Limb (tissue), 2 donors: ENCODE results near the gene CPTP.

Source experiments
- DNase-seq, 2 donors: peaks; one replicate each; pipeline ENCODE4 v3.0.0-alpha.2; 2016; ENCODE audit errors: extremely low spot score in 2 of 2

Gene CPTP

DNA sequence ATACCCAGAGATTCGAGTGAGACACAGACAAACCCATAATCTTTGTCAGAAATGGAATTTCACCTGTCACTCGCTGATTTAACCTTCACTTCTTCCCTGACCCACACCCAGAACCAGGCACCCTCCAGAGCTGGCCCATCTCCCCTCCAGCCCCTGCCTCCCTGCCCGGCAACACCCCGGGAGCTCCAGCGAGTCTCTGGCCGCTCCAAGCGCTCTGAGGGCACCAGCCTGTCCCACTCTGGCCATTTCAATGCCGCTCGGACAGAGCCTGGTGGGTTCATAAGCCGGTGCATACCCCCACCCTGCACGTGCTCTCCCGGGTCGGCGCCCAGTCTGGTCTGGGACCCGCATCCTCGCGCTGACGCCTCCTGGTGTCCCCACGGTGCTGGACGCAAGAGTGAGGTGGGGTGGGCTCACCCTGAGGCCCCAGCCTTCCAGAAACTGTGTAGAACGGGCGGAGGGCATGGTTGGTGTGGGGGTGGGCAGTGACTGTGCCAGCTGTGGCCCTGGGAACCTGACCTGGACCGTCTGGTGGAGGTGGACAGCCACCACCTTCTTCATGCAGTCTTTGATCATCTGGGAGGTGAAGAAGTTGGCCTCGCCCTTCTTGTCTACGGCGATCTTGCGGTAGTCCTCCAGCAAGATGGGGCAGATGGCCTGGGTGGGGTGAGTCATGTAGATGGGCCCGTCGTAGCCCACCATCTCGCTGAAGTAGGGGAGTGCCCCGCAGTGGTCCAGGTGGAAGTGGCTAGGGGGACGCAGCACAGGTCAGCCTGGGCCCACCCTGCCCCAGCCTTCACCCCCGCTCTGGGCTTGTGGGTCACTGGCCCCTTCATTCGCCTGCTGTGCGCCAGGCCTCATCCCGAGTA is 5.6 kb upstream of the CPTP start:
- no peak for DNase-seq

DNA sequence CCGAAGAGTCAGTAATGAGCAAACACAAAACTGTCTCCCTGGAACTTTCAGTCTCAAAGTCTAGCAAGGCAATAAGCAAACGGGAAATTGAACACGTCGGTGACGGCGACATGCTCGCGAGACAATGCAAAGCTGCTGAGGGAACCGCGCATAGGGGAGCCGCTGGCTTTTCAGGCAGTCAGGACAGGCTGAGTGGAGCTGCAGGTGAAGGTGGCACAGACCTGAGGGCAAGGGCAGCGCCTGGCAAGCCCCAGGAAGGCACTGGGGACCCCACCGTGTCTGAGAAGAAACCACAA is 5.0 kb upstream of the CPTP start:
- DNase-seq, result no peak

DNA sequence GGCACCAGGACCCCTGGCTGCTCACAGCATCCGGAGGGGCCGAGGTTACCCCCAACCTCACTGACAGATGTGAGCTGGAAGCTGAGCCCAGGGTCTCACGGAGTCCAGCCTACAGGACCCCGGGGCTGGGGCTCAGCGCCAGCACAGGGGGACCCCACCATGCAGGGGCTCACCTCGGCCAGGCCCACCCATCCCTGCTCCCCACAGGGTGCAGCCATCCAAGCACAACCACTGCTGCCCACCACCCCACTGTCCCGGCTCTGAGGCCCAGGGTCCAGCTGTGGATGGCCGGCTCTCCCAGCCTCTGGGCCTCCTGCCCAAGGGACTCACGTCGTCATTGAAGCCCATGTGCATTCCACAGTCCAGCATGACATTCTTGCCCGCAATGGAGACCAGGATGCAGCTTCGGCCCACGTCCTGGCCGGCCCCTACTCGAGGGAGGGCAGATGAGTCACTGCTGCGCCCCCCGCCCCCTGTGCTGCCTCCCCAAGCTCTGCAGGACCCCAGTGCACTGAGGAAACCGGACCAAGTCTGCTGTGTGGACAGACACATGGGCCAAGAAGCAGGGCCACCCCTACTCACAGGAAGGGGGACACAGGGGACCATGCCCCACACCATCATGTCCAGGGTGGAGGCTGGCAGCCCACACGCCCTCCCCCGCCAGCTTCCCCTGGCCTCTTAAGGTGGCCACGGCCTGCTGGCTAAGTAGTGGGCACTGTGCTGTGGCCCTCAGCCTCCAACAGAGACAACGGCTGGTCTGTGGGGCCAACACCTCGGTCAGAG is 3.7 kb upstream of the CPTP start:
- no peak for DNase-seq

DNA sequence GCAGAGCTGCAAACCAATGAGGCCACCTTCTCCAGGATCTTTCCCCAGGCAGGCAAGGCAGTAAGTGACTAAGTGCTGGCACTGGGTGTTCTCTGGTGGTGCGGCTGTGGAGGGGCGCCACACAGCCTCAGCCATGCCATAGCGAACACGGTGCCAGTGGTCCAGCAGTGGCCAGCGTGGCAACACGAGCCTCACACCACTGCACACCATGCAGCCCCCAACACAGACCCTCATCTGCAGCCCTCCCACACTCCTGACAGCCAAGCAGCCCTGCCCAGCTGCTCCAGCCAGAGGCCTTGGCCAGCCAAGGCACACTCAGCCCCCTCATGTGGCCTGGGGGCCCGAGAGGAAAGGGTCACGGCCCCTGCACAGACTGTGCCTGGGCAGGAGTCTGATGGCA is 3.1 kb upstream of the CPTP start:
- no peak for DNase-seq

DNA sequence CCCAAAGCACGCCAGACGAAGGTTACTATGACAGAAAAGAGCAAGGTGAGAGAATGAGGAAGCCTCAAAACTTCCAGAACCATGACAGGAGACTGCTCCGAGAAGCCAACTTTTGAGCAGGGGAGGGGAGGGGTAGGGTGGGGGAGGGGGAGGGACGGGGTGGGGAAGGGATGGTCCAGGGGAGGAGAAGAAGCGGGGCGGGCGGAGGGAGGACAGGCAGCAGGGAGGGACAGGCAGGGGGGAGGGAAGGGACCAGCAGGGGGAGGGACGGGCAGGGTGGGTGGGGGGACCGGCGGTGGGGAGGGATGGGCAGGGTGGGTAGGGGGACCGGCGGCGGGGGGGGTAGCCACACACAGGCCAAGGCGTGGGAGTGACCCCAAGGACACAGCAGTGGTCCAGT is 2.2 kb upstream of the CPTP start:
- no peak for DNase-seq

DNA sequence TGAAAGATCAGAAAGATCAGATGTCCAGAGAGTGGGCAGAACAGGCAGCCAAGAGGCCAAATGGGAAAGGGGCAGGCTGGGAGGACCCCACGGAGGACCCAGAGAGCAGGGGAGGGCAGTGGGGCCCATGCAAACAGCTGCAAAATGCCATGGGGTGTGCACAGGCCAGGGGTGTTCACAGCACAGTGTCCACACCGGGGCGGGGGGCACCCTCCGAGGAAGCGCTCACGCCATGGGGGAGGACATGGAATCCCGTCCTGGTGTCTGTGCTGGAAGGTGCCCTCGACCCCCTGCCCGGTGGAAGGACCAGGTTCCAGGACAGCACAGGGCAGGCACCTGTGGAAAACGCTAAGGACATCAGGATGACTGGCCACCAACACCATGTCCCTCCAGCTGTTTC is 1.6 kb upstream of the CPTP start:
- DNase-seq, result no peak

DNA sequence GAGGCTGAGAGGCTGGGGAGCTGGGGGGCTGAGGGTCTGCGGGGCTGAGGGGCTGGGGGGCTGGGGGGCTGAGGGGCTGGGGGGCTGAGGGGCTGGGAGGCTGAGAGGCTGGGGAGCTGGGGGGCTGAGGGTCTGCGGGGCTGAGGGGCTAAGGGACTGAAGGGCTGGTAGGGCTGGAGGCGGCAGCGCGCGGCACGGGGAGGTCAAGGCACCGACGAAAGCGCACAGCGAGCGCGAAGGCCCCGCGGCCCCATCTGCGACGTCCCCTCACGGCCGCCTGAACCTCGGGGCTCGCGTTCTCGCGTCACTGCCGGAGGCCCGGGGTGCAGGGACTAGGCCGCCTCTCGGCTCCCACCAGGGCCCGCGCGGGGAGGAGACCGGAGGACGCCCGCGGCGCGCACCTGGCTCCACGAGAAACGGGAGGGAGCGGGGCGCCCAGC is 498 bp upstream of the CPTP start:
- DNase-seq, result no peak

DNA sequence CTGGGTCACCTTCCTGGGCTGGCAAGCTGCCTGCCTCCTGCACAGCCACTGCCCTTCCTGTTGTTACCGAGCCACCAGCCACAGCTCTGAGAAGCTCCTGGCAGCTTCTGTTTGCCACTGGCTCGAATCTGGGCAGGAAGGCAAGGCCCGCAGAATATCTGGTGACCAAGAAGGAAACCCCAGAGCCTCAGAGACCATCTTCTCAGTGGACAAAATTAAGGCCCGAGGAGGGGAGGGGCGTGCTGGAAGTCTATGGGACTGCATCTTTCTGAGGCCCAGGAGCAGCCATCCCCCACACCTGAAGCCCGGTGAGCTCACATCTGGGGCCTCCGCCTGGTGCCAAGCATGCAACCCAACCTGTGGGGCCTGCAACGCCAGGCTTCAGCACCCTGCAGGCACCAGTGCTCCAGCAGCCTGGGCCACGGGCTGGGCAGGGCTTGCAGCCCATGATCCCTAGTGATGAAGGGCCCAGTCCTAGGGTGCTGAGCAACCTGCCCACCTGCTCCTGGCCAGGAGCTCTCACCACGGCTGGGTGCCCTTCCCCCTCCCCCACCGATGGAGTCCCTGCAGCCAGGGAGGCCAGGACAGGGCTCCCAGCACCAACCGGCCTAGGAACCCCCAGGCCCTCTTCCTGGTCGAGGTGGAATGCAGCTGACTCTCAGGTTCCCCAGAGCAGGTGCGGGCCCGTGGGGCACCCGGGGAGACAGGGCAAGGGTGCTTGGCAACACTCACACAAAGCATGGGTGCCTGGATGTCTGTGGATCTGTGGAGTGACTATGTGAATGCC is 879 bp downstream of the CPTP start:
- no peak for DNase-seq

DNA sequence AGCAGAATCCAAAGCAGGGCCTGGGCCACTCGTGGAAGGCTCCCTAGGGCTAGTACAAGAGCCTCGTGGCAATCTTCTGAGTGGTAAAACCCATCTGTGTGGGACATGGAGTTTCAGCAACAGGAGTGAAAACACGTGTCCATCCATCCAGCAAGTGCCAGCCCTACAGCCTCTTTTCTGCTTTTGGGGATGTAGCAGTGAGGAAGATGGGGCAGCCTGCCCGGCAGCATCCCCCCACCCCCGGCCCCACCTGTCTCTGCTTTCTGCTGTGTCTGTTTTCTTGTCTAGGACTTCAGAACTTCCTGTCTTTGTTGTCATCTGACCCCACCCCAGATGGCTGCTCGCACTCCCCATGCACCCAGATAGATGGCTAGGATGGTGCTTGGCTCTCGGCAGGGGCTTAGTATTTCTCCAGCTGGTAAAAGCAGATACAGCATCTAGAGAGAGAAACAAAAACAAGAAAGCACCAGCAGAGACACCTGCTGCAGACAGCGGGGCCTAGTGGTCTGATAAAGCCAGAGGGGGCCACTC is 1.5 kb downstream of the CPTP start:
- no peak for DNase-seq

DNA sequence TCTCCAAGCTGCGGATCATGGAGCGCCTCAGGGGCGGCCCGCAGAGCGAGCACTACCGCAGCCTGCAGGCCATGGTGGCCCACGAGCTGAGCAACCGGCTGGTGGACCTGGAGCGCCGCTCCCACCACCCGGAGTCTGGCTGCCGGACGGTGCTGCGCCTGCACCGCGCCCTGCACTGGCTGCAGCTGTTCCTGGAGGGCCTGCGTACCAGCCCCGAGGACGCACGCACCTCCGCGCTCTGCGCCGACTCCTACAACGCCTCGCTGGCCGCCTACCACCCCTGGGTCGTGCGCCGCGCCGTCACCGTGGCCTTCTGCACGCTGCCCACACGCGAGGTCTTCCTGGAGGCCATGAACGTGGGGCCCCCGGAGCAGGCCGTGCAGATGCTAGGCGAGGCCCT is 2.7 kb downstream of the CPTP start:
- DNase-seq, result no peak

DNA sequence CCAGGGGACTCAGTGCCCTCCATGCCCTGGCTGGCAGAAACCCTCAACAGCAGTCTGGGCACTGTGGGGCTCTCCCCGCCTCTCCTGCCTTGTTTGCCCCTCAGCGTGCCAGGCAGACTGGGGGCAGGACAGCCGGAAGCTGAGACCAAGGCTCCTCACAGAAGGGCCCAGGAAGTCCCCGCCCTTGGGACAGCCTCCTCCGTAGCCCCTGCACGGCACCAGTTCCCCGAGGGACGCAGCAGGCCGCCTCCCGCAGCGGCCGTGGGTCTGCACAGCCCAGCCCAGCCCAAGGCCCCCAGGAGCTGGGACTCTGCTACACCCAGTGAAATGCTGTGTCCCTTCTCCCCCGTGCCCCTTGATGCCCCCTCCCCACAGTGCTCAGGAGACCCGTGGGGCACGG is 3.7 kb downstream of the CPTP start:
- no peak for DNase-seq

DNA sequence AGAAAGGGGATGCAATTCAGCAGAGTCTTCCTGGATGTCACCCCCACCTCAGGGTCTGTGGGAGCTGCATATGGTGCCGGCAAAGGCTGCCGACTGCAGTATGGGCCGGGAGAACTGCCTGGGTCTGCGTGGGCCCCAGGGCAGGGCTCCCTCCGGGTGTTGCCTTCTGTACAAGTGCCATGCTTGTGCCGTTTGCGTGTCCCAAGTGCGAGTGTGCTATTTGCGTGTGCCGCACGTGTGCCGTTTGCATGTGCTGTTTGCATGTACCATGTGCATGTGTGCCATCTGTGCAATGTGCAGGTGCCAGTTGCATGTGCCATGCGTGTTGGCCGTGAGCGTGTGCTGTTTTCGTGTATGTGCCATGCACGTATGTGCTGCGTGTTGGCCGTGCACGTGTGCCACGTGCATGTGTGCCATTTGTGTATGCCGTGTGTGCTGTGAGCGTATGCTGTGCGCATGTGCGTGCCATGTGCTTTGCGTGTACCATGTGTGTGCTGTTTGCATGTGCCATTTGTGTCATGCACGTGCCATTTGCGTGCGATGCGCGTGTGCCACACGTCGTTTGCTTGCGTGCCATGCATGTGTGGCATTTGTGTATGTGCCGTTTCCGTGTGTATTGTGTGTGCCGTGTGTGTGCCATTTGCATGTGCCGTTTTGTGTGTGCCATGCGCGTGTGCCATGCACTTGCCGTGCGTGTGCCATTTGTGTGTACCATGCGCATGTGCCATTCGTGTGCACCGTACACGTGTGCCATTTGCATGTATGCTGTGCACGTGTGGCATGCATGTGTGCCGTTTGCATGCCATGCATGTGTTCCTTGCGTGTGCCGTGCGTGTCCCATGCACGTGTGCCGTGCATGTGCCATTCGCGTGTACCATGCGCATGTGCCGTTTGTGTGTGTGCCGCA is 5.0 kb downstream of the CPTP start:
- no peak for DNase-seq

DNA sequence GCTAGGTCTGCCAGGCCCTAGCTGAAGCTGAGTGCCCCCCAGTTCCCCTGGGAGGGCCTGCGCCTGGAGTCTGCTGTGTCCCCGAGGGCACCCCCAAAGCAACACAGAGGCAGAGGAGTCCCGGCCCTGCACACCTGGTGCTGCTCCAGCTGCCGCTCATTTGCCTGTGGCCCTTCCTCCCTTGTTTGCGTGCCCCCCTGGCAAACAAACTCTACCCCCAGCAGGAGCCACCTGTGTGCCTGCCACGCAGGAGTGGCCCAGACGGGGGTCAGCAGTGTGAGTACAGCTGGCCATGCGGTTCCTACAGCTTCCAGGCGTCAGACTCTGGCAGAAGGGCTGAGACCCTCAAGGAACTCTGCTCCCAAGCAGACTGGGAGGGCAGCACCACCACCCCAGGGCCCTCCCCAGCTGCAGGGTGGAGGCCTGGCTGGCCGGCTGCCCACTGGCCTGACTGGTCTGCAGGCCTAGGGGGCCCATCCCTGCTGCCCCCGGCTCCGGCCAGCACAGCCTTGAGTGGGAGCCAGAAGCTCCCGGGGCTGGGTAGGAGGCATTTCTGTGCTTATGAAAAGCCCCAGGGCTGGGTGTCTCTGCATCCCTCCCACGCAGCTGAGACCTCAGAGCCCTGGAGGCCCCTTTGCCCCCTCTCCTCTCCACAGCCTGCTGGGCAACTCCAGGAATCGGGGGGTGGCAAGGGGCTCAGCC is 5.9 kb downstream of the CPTP start:
- no peak for DNase-seq

DNA sequence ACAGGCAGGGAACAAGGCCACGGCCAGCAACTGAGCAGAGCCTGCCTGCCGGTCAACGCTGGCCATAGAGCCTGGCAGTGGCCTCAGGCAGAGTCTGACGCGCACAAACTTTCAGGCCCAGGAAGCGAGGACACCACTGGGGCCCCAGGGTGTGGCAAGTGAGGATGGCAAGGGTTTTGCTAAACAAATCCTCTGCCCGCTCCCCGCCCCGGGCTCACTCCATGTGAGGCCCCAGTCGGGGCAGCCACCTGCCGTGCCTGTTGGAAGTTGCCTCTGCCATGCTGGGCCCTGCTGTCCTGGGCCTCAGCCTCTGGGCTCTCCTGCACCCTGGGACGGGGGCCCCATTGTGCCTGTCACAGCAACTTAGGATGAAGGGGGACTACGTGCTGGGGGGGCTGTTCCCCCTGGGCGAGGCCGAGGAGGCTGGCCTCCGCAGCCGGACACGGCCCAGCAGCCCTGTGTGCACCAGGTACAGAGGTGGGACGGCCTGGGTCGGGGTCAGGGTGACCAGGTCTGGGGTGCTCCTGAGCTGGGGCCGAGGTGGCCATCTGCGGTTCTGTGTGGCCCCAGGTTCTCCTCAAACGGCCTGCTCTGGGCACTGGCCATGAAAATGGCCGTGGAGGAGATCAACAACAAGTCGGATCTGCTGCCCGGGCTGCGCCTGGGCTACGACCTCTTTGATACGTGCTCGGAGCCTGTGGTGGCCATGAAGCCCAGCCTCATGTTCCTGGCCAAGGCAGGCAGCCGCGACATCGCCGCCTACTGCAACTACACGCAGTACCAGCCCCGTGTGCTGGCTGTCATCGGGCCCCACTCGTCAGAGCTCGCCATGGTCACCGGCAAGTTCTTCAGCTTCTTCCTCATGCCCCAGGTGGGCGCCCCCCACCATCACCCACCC is 6.7 kb downstream of the CPTP start, which contains the start of gene TAS1R3:
Gene TAS1R3, plus strand, starts transcription at position 213 of the 898 bp plus-strand sequence. Its CDS starts 66 bp downstream, at position 279.
- no peak for DNase-seq

DNA sequence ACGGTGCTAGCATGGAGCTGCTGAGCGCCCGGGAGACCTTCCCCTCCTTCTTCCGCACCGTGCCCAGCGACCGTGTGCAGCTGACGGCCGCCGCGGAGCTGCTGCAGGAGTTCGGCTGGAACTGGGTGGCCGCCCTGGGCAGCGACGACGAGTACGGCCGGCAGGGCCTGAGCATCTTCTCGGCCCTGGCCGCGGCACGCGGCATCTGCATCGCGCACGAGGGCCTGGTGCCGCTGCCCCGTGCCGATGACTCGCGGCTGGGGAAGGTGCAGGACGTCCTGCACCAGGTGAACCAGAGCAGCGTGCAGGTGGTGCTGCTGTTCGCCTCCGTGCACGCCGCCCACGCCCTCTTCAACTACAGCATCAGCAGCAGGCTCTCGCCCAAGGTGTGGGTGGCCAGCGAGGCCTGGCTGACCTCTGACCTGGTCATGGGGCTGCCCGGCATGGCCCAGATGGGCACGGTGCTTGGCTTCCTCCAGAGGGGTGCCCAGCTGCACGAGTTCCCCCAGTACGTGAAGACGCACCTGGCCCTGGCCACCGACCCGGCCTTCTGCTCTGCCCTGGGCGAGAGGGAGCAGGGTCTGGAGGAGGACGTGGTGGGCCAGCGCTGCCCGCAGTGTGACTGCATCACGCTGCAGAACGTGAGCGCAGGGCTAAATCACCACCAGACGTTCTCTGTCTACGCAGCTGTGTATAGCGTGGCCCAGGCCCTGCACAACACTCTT is 7.6 kb downstream of the CPTP start:
- no peak for DNase-seq

DNA sequence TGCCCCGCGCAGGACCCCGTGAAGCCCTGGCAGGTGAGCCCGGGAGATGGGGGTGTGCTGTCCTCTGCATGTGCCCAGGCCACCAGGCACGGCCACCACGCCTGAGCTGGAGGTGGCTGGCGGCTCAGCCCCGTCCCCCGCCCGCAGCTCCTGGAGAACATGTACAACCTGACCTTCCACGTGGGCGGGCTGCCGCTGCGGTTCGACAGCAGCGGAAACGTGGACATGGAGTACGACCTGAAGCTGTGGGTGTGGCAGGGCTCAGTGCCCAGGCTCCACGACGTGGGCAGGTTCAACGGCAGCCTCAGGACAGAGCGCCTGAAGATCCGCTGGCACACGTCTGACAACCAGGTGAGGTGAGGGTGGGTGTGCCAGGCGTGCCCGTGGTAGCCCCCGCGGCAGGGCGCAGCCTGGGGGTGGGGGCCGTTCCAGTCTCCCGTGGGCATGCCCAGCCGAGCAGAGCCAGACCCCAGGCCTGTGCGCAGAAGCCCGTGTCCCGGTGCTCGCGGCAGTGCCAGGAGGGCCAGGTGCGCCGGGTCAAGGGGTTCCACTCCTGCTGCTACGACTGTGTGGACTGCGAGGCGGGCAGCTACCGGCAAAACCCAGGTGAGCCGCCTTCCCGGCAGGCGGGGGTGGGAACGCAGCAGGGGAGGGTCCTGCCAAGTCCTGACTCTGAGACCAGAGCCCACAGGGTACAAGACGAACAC is 8.3 kb downstream of the CPTP start:
- no peak for DNase-seq

DNA sequence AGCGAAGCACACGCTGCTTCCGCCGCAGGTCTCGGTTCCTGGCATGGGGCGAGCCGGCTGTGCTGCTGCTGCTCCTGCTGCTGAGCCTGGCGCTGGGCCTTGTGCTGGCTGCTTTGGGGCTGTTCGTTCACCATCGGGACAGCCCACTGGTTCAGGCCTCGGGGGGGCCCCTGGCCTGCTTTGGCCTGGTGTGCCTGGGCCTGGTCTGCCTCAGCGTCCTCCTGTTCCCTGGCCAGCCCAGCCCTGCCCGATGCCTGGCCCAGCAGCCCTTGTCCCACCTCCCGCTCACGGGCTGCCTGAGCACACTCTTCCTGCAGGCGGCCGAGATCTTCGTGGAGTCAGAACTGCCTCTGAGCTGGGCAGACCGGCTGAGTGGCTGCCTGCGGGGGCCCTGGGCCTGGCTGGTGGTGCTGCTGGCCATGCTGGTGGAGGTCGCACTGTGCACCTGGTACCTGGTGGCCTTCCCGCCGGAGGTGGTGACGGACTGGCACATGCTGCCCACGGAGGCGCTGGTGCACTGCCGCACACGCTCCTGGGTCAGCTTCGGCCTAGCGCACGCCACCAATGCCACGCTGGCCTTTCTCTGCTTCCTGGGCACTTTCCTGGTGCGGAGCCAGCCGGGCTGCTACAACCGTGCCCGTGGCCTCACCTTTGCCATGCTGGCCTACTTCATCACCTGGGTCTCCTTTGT is 9.1 kb downstream of the CPTP start:
- no peak for DNase-seq
